Natural killer cell (primary cell): ENCODE results near the gene ZKSCAN7. TPM values are rescaled to one million over a fixed set of nuclear protein-coding genes. Genes with fewer than 3 reads are reported as not detected.
"Not testable (repeated sequence)": the region's sequence is repeated elsewhere in the genome, so short reads cannot be mapped to it uniquely, and the experiment has no call there.

Source experiments
- ATAC-seq, 3 donors: fragments of 150-1000 bp in 2 of 3; fragments of 200-7000 bp in 1 of 3; cut with Tn5 transposase; 1 replicate in 1 of 3; 2 replicates in 2 of 3; pipeline ENCODE4 v1.10.0; 2021; ENCODE audit warnings: mild to moderate bottlenecking in 2 of 3, moderate library complexity in 2 of 3
- DNase-seq, 2 donors: peaks; one replicate each; pipeline versions ENCODE4 v3.0.0 to v3.0.0-alpha.2; 2013 to 2021; ENCODE audit warnings: mixed read lengths in 1 of 2
- H3K27ac ChIP-seq: one replicate; pipeline ENCODE4 v1.5.1; 2013; ENCODE audit warnings: mild to moderate bottlenecking, low read length
- H3K27me3 ChIP-seq: one replicate; pipeline ENCODE4 v1.6.1; 2013; ENCODE audit warnings: low read length; ENCODE audit not compliant: control insufficient read depth, insufficient read depth
- H3K36me3 ChIP-seq: one replicate; pipeline ENCODE4 v1.6.1; 2013; ENCODE audit warnings: low read length; ENCODE audit not compliant: control insufficient read depth, insufficient read depth
- H3K4me1 ChIP-seq: one replicate; pipeline ENCODE4 v1.6.1; 2013; ENCODE audit warnings: low read length; ENCODE audit not compliant: control insufficient read depth, insufficient read depth
- H3K4me3 ChIP-seq: one replicate; pipeline ENCODE4 v1.5.1; 2013; ENCODE audit warnings: low read length
- H3K9me3 ChIP-seq: one replicate; pipeline ENCODE4 v1.6.1; 2013; ENCODE audit warnings: low read length; ENCODE audit not compliant: control insufficient read depth, insufficient read depth
- H3K27ac Mint-ChIP-seq, 2 donors: one replicate each; pipeline ENCODE4 v1.8.0; 2022; ENCODE audit warnings: mild to moderate bottlenecking in 2 of 2, mixed read lengths in 2 of 2, moderate library complexity in 1 of 2
- H3K27me3 Mint-ChIP-seq, 2 donors: one replicate each; pipeline ENCODE4 v1.8.0; 2022; ENCODE audit warnings: low read depth in 2 of 2, mixed read lengths in 2 of 2
- H3K36me3 Mint-ChIP-seq: one replicate; pipeline ENCODE4 v1.8.0; 2022; ENCODE audit warnings: mixed read lengths
- H3K4me1 Mint-ChIP-seq, 2 donors: one replicate each; pipeline ENCODE4 v1.8.0; 2022; ENCODE audit warnings: mixed read lengths in 2 of 2
- H3K4me3 Mint-ChIP-seq: one replicate; pipeline ENCODE4 v1.8.0; 2022; ENCODE audit warnings: mild to moderate bottlenecking, moderate library complexity, mixed read lengths
- H3K9me3 Mint-ChIP-seq, 2 donors: one replicate each; pipeline ENCODE4 v1.8.0; 2022; ENCODE audit warnings: mixed read lengths in 2 of 2
- CTCF ChIP-seq: fragments of 200-600 bp; IDR thresholded peaks from one replicate; pipeline ENCODE4 v1.8.0; 2022; ENCODE audit warnings: antibody characterized with exemption
- WGBS: methylation state at CpG from one replicate; pipeline ENCODE4 v1.1.7; 2013; ENCODE audit warnings: missing lambda C conversion rate; ENCODE audit not compliant: insufficient coverage; 5-methylcytosine and 5-hydroxymethylcytosine counted together
- intact Hi-C: fragments of 100-400 bp; cut with micrococcal nuclease; formaldehyde crosslinking; loops from one replicate; pipeline ENCODE4 v1.14.2; 2022
- total RNA-seq, 4 donors: library from RNA; stranded (reverse); fragments of 120-200 nt in 1 of 4; gene quantifications; one replicate each; pipeline versions ENCODE4 v1.2.3 to v1.2.4, GENCODE V29; 2013 to 2022

ZKSCAN7 gene
- total RNA-seq, 3 donors from 2014 or later (not counting 1 experiment from before 2014, with no cell fraction given): 1.7 to 6.5 (median 3.4) TPM

- DNase-seq (no peak), ATAC-seq (no peak)
- intact Hi-C loops: no loop called here
- Mint-ChIP-seq H3K27me3 (no peaks in the 10 kb centered on the region), H3K27ac (no peak overlapping the region), H3K36me3 (peaks cover 14% of the 10 kb centered on the region), H3K9me3 (peaks cover 5 to 16% of the 10 kb centered on the region in 2 donors), H3K4me1 (no peaks in the 10 kb centered on the region), H3K4me3 (no peak overlapping the region)
- H3K4me1 ChIP-seq: no peaks in the 10 kb centered on the region
- H3K27me3 ChIP-seq: no peaks in the 10 kb centered on the region
- no peak for TF ChIP-seq CTCF
- H3K9me3 ChIP-seq: peaks cover 24% of the 10 kb centered on the region
- no peak overlapping the region for H3K27ac ChIP-seq
- no peak overlapping the region for H3K4me3 ChIP-seq
- no peaks in the 10 kb centered on the region for H3K36me3 ChIP-seq
Measured at GRCh38 chr3:44576613-44577012, 21.6 kb downstream of the ZKSCAN7 start.

- H3K27ac ChIP-seq, H3K27me3 Mint-ChIP-seq, H3K4me1 Mint-ChIP-seq, H3K36me3 ChIP-seq, H3K27me3 ChIP-seq, H3K9me3 Mint-ChIP-seq, H3K36me3 Mint-ChIP-seq, DNase-seq, H3K4me3 Mint-ChIP-seq, H3K27ac Mint-ChIP-seq, intact Hi-C loops, H3K4me3 ChIP-seq, H3K4me1 ChIP-seq: not testable (repeated sequence)
- ATAC-seq: peak in 1 of 3 donors; percentile 40
- WGBS: 88% methylated on average over 11 of the region's 11 CpGs
- H3K9me3 ChIP-seq: peaks cover 19% of the 10 kb centered on the region
Measured at GRCh38 chr3:44577354-44577952, 22.5 kb downstream of the ZKSCAN7 start.

- H3K36me3 Mint-ChIP-seq, H3K27ac ChIP-seq, H3K9me3 Mint-ChIP-seq, intact Hi-C loops, H3K27me3 ChIP-seq, H3K36me3 ChIP-seq, H3K4me1 ChIP-seq, H3K27ac Mint-ChIP-seq, H3K4me3 Mint-ChIP-seq, H3K4me1 Mint-ChIP-seq, H3K27me3 Mint-ChIP-seq, H3K4me3 ChIP-seq, DNase-seq: not testable (repeated sequence)
- H3K9me3 ChIP-seq: peaks cover 16% of the 10 kb centered on the region
- WGBS: 99% methylated on average over 22 of the region's 22 CpGs
- peak in 1 of 3 donors; percentile 34 for ATAC-seq
Measured at GRCh38 chr3:44578316-44578715, 23.3 kb downstream of the ZKSCAN7 start.

GRCh38 chr3:44578924-44579515 lies 24.0 kb downstream of the ZKSCAN7 start:
- H3K4me1 Mint-ChIP-seq, H3K27ac ChIP-seq, intact Hi-C loops, H3K4me1 ChIP-seq, H3K27ac Mint-ChIP-seq, DNase-seq, ATAC-seq, H3K9me3 Mint-ChIP-seq, H3K36me3 Mint-ChIP-seq, H3K36me3 ChIP-seq, H3K4me3 Mint-ChIP-seq, H3K27me3 ChIP-seq, H3K4me3 ChIP-seq, H3K27me3 Mint-ChIP-seq: not testable (repeated sequence)
- peaks cover 16% of the 10 kb centered on the region for H3K9me3 ChIP-seq
- 97% methylated on average over 37 of the region's 37 CpGs for WGBS

GRCh38 chr3:44579749-44580148 lies 24.8 kb downstream of the ZKSCAN7 start:
- DNase-seq, intact Hi-C loops: not testable (repeated sequence)

GRCh38 chr3:44580971-44581370 lies 26.0 kb downstream of the ZKSCAN7 start:
- H3K9me3 ChIP-seq, H3K27me3 Mint-ChIP-seq, H3K27ac ChIP-seq, H3K27me3 ChIP-seq, DNase-seq, H3K9me3 Mint-ChIP-seq, ATAC-seq, H3K36me3 Mint-ChIP-seq, intact Hi-C loops, H3K36me3 ChIP-seq, H3K4me3 Mint-ChIP-seq, H3K27ac Mint-ChIP-seq, H3K4me3 ChIP-seq: not testable (repeated sequence)
- peaks cover 13% of the 10 kb centered on the region for H3K4me1 ChIP-seq
- H3K4me1 Mint-ChIP-seq: peaks cover 21 to 22% of the 10 kb centered on the region in 2 donors
- WGBS: 68% methylated on average over 62 of the region's 62 CpGs

More at GRCh38 chr3:44579749-44580148, 24.8 kb downstream of the ZKSCAN7 start:
- H3K9me3 ChIP-seq: peaks cover 12% of the 10 kb centered on the region
- H3K27me3 ChIP-seq, ATAC-seq, H3K27me3 Mint-ChIP-seq, H3K4me3 Mint-ChIP-seq, H3K36me3 ChIP-seq, H3K27ac Mint-ChIP-seq, H3K9me3 Mint-ChIP-seq, H3K4me1 ChIP-seq, H3K4me3 ChIP-seq, H3K27ac ChIP-seq, H3K36me3 Mint-ChIP-seq: not testable (repeated sequence)
- WGBS: 98% methylated on average over 15 of the region's 15 CpGs
- H3K4me1 Mint-ChIP-seq: peaks cover 8 to 12% of the 10 kb centered on the region in 2 donors
